Vagina (tissue), 2 donors: ENCODE data around the gene MRNIP. TPM values are rescaled to one million over a fixed set of nuclear protein-coding genes. Genes with fewer than 3 reads are reported as not detected.

Experiments
- DNase-seq, 2 donors: peaks; one replicate each; pipeline ENCODE4 v3.0.0-alpha.2; 2017; ENCODE audit errors: extremely low spot score in 2 of 2
- H3K27ac ChIP-seq: fragments of 200-600 bp; sonication (generic); one replicate; pipeline ENCODE4 v1.5.1; 2019
- H3K27me3 ChIP-seq: fragments of 200-600 bp; sonication (generic); one replicate; pipeline ENCODE4 v1.5.1; 2019
- H3K36me3 ChIP-seq, 2 donors: fragments of 200-600 bp; sonication (generic); one replicate each; pipeline ENCODE4 v1.5.1; 2017 to 2019
- H3K4me1 ChIP-seq: fragments of 200-600 bp; sonication (generic); one replicate; pipeline ENCODE4 v1.5.1; 2019
- H3K4me3 ChIP-seq, 2 donors: fragments of 200-600 bp; sonication (generic); 1 replicate in 1 of 2; 2 replicates in 1 of 2; pipeline ENCODE4 v1.5.1; 2016 to 2019
- H3K9me3 ChIP-seq: fragments of 200-600 bp; sonication (generic); one replicate; pipeline ENCODE4 v1.5.1; 2019
- CTCF ChIP-seq, 3 experiments: fragments of 450-650 bp in 2 of 3; fragments of 200-600 bp in 1 of 3; sonication (generic) in 1 of 3; IDR thresholded peaks; one replicate each; pipeline ENCODE4 v1.5.1; 2017 to 2019; ENCODE audit warnings: antibody characterized with exemption in 3 of 3, mild to moderate bottlenecking in 2 of 3, moderate library complexity in 2 of 3
- POLR2A ChIP-seq, 2 donors: fragments of 450-650 bp; IDR thresholded peaks; one replicate each; pipeline ENCODE4 v1.6.1; 2017; ENCODE audit warnings: antibody characterized with exemption in 2 of 2, mild to moderate bottlenecking in 2 of 2, moderate library complexity in 2 of 2
- POLR2AphosphoS5 ChIP-seq, 2 donors: sonication (generic); formaldehyde crosslinking; IDR thresholded peaks; one replicate each; pipeline ENCODE4 v1.9.0; 2017; ENCODE audit warnings: antibody characterized with exemption in 2 of 2, mild to moderate bottlenecking in 2 of 2, low read depth in 1 of 2; ENCODE audit not compliant: insufficient read depth in 1 of 2
- intact Hi-C: fragments of 100-400 bp; cut with DNase I; formaldehyde crosslinking; loops from one replicate; pipeline ENCODE4 v1.15.1; 2023
- total RNA-seq: library from RNA; depleted of rRNA; stranded (reverse); fragments of >200 nt; gene quantifications from one replicate; pipeline ENCODE4 v1.2.3, GENCODE V29; 2016

Gene MRNIP
- total RNA-seq, 1 donor from 2014 or later: 53.8 TPM

GRCh38 chr5:179806250-179807048 lies 52.2 kb downstream of the MRNIP start, which contains the start of gene MGAT4B:
Gene MGAT4B, minus strand, starts transcription at chr5:179806866. Its CDS starts 283 bp downstream, at chr5:179806583.
- H3K4me1 ChIP-seq: peaks cover 54% of the 10 kb centered on the region
- DNase-seq: peak in 1 of 2 donors; percentile 86

GRCh38 chr5:179805529-179806249 lies 52.9 kb downstream of the MRNIP start:
- Histone ChIP-seq H3K27ac (peak overlapping the region; percentile 98), H3K36me3 (peaks cover 0 to 8% of the 10 kb centered on the region in 2 donors), H3K9me3 (no peaks in the 10 kb centered on the region), H3K4me1 (peaks cover 56% of the 10 kb centered on the region), H3K27me3 (no peaks in the 10 kb centered on the region), H3K4me3 (peak overlapping the region; percentile 77 to 97)
- peak in 1 of 2 donors; percentile 95 for DNase-seq
- intact Hi-C loops: loop anchor here (2.0 to 10.0 kb wide), 3 partner anchors 15 to 99 kb away; partner anchors contain the start of genes MRNIP, SQSTM1 and TBC1D9B
- no peak for TF ChIP-seq CTCF (IDR thresholded peaks at IDR 0.05)
- TF ChIP-seq POLR2AphosphoS5 (IDR thresholded peaks at IDR 0.05; ENCODE audit: insufficient read depth in 1 of 2, low read depth in 1 of 2): peak in 1 of 2 donors; percentile 25
- TF ChIP-seq POLR2A (IDR thresholded peaks at IDR 0.05): no peak

More at GRCh38 chr5:179806250-179807048, 52.2 kb downstream of the MRNIP start, which contains the start of gene MGAT4B:
- intact Hi-C loops: loop anchor here (2.0 to 10.0 kb wide), 3 partner anchors 14 to 98 kb away; partner anchors contain the start of genes MRNIP, SQSTM1 and TBC1D9B
- TF ChIP-seq CTCF (IDR thresholded peaks at IDR 0.05) (no peak), POLR2A (IDR thresholded peaks at IDR 0.05) (peak in 1 of 2 donors; percentile 79)
- Histone ChIP-seq H3K4me3 (peak within 1 kb of the TSS; percentile 77 to 97), H3K9me3 (no peaks in the 10 kb centered on the region), H3K27ac (peak within 1 kb of the TSS; percentile 98), H3K27me3 (no peaks in the 10 kb centered on the region), H3K36me3 (peaks cover 0 to under 1% of the 10 kb centered on the region in 2 donors)

GRCh38 chr5:179805070-179805528 lies 53.5 kb downstream of the MRNIP start:
- Histone ChIP-seq H3K36me3 (peaks cover 0 to 14% of the 10 kb centered on the region in 2 donors), H3K9me3 (no peaks in the 10 kb centered on the region), H3K27ac (peak overlapping the region; percentile 98), H3K4me1 (peaks cover 56% of the 10 kb centered on the region), H3K4me3 (peak overlapping the region; percentile 77 to 97), H3K27me3 (no peaks in the 10 kb centered on the region)
- intact Hi-C loops: loop anchor here (10.0 kb wide), 2 partner anchors 50 to 100 kb away; partner anchors contain the start of genes MRNIP and TBC1D9B
- TF ChIP-seq CTCF (IDR thresholded peaks at IDR 0.05) (no peak), POLR2AphosphoS5 (IDR thresholded peaks at IDR 0.05; ENCODE audit: insufficient read depth in 1 of 2, low read depth in 1 of 2) (peak in 1 of 2 donors; percentile 21)
- peak in 1 of 2 donors; percentile 86 for DNase-seq

GRCh38 chr5:179804555-179804947 lies 54.1 kb downstream of the MRNIP start:
- no peaks in the 10 kb centered on the region for H3K27me3 ChIP-seq
- H3K27ac ChIP-seq: peak overlapping the region; percentile 98
- DNase-seq: no peak
- TF ChIP-seq POLR2AphosphoS5 (IDR thresholded peaks at IDR 0.05; ENCODE audit: insufficient read depth in 1 of 2, low read depth in 1 of 2) (no peak), CTCF (IDR thresholded peaks at IDR 0.05) (no peak), POLR2A (IDR thresholded peaks at IDR 0.05) (no peak)
- intact Hi-C loops: loop anchor here (10.0 kb wide), 2 partner anchors 50 to 100 kb away; partner anchors contain the start of genes MRNIP and TBC1D9B
- H3K4me3 ChIP-seq: peak overlapping the region in 1 of 2 donors; percentile 77
- peaks cover 56% of the 10 kb centered on the region for H3K4me1 ChIP-seq
- H3K36me3 ChIP-seq: peaks cover 0 to 20% of the 10 kb centered on the region in 2 donors
- no peaks in the 10 kb centered on the region for H3K9me3 ChIP-seq
